ENCODE measurements around the gene VANGL1. TPM values are rescaled to one million over a fixed set of nuclear protein-coding genes. Genes with fewer than 3 reads are reported as not detected.

VANGL1 gene
- total and polyA plus RNA-seq, 2 of the 8 experiments (the other 6 are each of a cell fraction or from before 2014, with no cell fraction given): 9.4 to 13.4 TPM

GRCh38 chr1:115679141-115679611 is 37.4 kb downstream of the VANGL1 start:
- POLR2A ChIA-PET (ENCODE audit: partially characterized antibody): interaction anchor here (1.4 kb wide), 1 partner anchor 8 kb away, joined by 3 read pairs; no protein-coding TSS in a partner anchor
- Histone ChIP-seq H3K14ac (ENCODE audit: insufficient read length) (no peak overlapping the region), H3K23ac (ENCODE audit: insufficient read length) (no peak overlapping the region), H3K79me1 (ENCODE audit: low read depth, low read length) (no peaks in the 10 kb centered on the region), H4K8ac (ENCODE audit: extremely low read depth, insufficient read depth, low read length) (no peak overlapping the region), H3K36me3 (ENCODE audit: control insufficient read depth in 2 of 4, insufficient read depth in 4 of 4, low read length in 3 of 4) (peaks cover 0 to 4% (median 0%) of the 10 kb centered on the region in 4 experiments; a peak in 3 of 8 replicates), H4K20me1 (replicated peaks in 1 of 2; ENCODE audit: control insufficient read depth in 1 of 2, insufficient read depth in 2 of 2, low read length in 2 of 2) (peaks cover 0 to 2% of the 10 kb centered on the region in 2 experiments), H3K23me2 (ENCODE audit: low read depth, low read length) (no peaks in the 10 kb centered on the region), H3K4ac (replicated peaks; ENCODE audit: insufficient read length, low read depth, low read length) (no peak overlapping the region), H4K91ac (replicated peaks; ENCODE audit: insufficient read length, low read length) (no peak overlapping the region), H2BK20ac (ENCODE audit: low read length) (no peak overlapping the region), H2AK5ac (ENCODE audit: low read depth, low read length) (no peak overlapping the region), H3K27ac (ENCODE audit: low read depth, low read length) (no peak overlapping the region), H3K9ac (replicated peaks in 1 of 4; ENCODE audit: extremely low read depth in 1 of 4, low read depth in 3 of 4, low read length in 3 of 4) (no peak overlapping the region), H2BK12ac (ENCODE audit: low read depth, low read length) (no peak overlapping the region), H2BK120ac (replicated peaks; ENCODE audit: low read depth, low read length) (no peak overlapping the region), H3K9me3 (ENCODE audit: insufficient read depth in 2 of 2, low read depth in 1 of 2, low read length in 1 of 2) (no peaks in the 10 kb centered on the region), H2BK15ac (ENCODE audit: low read length) (no peak overlapping the region), H3K79me2 (ENCODE audit: control insufficient read depth in 1 of 2, insufficient read depth in 2 of 2, low read length in 2 of 2) (no peaks in the 10 kb centered on the region; a peak in 1 of 4 replicates), H3K56ac (replicated peaks; ENCODE audit: insufficient read length, low read depth, low read length) (no peak overlapping the region), H2AFZ (ENCODE audit: low read length) (no peak overlapping the region), H2BK5ac (ENCODE audit: low read depth, low read length) (no peak overlapping the region), H3K18ac (ENCODE audit: extremely low read depth, low read length) (no peak overlapping the region), H3K4me1 (replicated peaks in 1 of 4; ENCODE audit: control insufficient read depth in 3 of 4, insufficient read depth in 4 of 4, low read length in 3 of 4) (peaks cover 0 to 2% (median 0%) of the 10 kb centered on the region in 4 experiments; a peak in 2 of 7 replicates), H3K4me3 (ENCODE audit: extremely low read depth in 1 of 4, insufficient read depth in 2 of 4, low read depth in 3 of 4, low read length in 4 of 4) (no peak overlapping the region), H3K4me2 (ENCODE audit: insufficient read depth in 1 of 2, low read depth in 2 of 2, low read length in 2 of 2) (no peak overlapping the region), H3K27me3 (replicated peaks in 1 of 4; ENCODE audit: control insufficient read depth in 3 of 4, extremely low read depth in 1 of 4, insufficient read depth in 3 of 4, low read length in 3 of 4) (no peaks in the 10 kb centered on the region), H4K5ac (ENCODE audit: insufficient read length, low read depth, low read length) (no peak overlapping the region)
- no peak for FAIRE-seq
- WGBS, 2 experiments (ENCODE audit: extremely low coverage in 1 of 2, insufficient coverage in 1 of 2, insufficient read length in 1 of 2, insufficient replicate concordance in 2 of 2, low coverage in 1 of 2, low lambda C conversion rate in 2 of 2, missing lambda C conversion rate in 1 of 2): 85% methylated on average over 8 of the region's 8 CpGs; no CpG with 5 or more reads in 1 of the 2 experiments
- CTCF ChIA-PET (ENCODE audit: partially characterized antibody): interaction anchor here (0.7 to 2.7 kb wide), 6 partner anchors 9 to 71 kb away, joined by 3 to 15 read pairs (median 5); no protein-coding TSS in a partner anchor
- no peak for DNase-seq (ENCODE audit: low read depth in 1 of 2, low spot score in 2 of 2)
- TF ChIP-seq SUZ12 (IDR thresholded peaks at IDR 0.05; ENCODE audit: low read length): no peak
- no peak for TF ChIP-seq JUND (IDR thresholded peaks at IDR 0.05; ENCODE audit: low read length)
- no peak for TF ChIP-seq SRF (IDR thresholded peaks at IDR 0.05; ENCODE audit: low read depth, low read length)
- no peak for TF ChIP-seq NANOG (IDR thresholded peaks at IDR 0.05; ENCODE audit: insufficient read depth, low read depth, low read length, poor library complexity, severe bottlenecking)
- TF ChIP-seq TCF12 (IDR thresholded peaks at IDR 0.05; ENCODE audit: low read depth, low read length): no peak
- TF ChIP-seq POU5F1 (IDR thresholded peaks at IDR 0.05; ENCODE audit: low read depth, low read length): no peak
- TF ChIP-seq CBX8 (IDR thresholded peaks at IDR 0.05; ENCODE audit: borderline replicate concordance, low read depth, low read length): no peak
- TF ChIP-seq POLR2AphosphoS5 (IDR thresholded peaks at IDR 0.05; ENCODE audit: low read depth, low read length): no peak
- TF ChIP-seq SP4 (IDR thresholded peaks at IDR 0.05; ENCODE audit: low read length): no peak
- no peak for TF ChIP-seq CHD1 (IDR thresholded peaks at IDR 0.05; ENCODE audit: low read depth, low read length)
- TF ChIP-seq KDM4A (IDR thresholded peaks at IDR 0.05; ENCODE audit: low read depth, low read length, severe bottlenecking): no peak
- TF ChIP-seq, protein P1, sequence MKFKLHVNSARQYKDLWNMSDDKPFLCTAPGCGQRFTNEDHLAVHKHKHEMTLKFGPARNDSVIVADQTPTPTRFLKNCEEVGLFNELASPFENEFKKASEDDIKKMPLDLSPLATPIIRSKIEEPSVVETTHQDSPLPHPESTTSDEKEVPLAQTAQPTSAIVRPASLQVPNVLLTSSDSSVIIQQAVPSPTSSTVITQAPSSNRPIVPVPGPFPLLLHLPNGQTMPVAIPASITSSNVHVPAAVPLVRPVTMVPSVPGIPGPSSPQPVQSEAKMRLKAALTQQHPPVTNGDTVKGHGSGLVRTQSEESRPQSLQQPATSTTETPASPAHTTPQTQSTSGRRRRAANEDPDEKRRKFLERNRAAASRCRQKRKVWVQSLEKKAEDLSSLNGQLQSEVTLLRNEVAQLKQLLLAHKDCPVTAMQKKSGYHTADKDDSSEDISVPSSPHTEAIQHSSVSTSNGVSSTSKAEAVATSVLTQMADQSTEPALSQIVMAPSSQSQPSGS (IDR thresholded peaks at IDR 0.05; ENCODE audit: low read length): no peak

All from H1 (cell line).